Measurements from ENCODE around the gene CELA3B. TPM values are rescaled to one million over a fixed set of nuclear protein-coding genes. Genes with fewer than 3 reads are reported as not detected.
"Not testable (repeated sequence)": the region's sequence is repeated elsewhere in the genome, so short reads cannot be mapped to it uniquely, and the experiment has no call there.

CELA3B gene
- total and polyA plus RNA-seq, 5 donors from 2014 or later = not detected

GRCh38 chr1:21989672-21990393 is 13.0 kb downstream of the CELA3B start:
- H3K4me1 Mint-ChIP-seq; H3K9me3 ChIP-seq (ENCODE audit: control insufficient read depth in 2 of 2, low read length in 2 of 2); H3K9me3 Mint-ChIP-seq; ATAC-seq (ENCODE audit: low read depth in 2 of 2); H3K27ac Mint-ChIP-seq; H3K36me3 ChIP-seq (ENCODE audit: control insufficient read depth, insufficient read depth, low read length); H3K4me1 ChIP-seq (ENCODE audit: control insufficient read depth, insufficient read depth, low read length, poor library complexity, severe bottlenecking); H3K27me3 Mint-ChIP-seq; H3K27me3 ChIP-seq (ENCODE audit: control insufficient read depth, insufficient read depth, low read length); H3K27ac ChIP-seq (ENCODE audit: insufficient read depth, low read length, poor library complexity, severe bottlenecking); H3K36me3 Mint-ChIP-seq; DNase-seq; H3K4me3 ChIP-seq (ENCODE audit: low read depth, low read length); H3K4me3 Mint-ChIP-seq: not testable (repeated sequence)

DNA sequence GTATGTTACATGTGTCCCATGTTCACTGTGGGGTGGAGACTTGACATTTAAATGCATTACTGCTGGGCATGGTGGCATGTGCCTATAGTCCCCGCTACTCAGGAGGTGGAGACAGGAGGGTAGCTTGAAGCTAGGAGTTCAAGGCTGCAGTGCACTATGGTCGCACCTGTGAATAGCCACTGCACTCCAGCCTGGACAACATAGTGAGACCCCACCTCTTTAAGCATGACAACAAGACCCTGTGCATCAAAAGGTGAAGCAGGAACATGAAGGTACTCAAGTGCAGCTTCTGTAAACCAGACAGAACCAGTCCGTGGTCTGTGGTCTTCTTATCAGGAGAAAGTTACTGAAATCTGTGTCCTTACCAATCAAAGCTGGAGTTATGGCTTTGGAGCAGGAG is 15.4 kb downstream of the CELA3B start:
- H3K27me3 Mint-ChIP-seq; H3K27me3 ChIP-seq (ENCODE audit: control insufficient read depth, insufficient read depth, low read length); H3K27ac ChIP-seq (ENCODE audit: insufficient read depth, low read length, poor library complexity, severe bottlenecking); H3K4me3 Mint-ChIP-seq; H3K9me3 ChIP-seq (ENCODE audit: control insufficient read depth in 2 of 2, low read length in 2 of 2); DNase-seq; H3K9me3 Mint-ChIP-seq; H3K4me1 Mint-ChIP-seq; H3K4me1 ChIP-seq (ENCODE audit: control insufficient read depth, insufficient read depth, low read length, poor library complexity, severe bottlenecking); ATAC-seq (ENCODE audit: low read depth in 2 of 2); H3K4me3 ChIP-seq (ENCODE audit: low read depth, low read length); H3K36me3 Mint-ChIP-seq; H3K36me3 ChIP-seq (ENCODE audit: control insufficient read depth, insufficient read depth, low read length): not testable (repeated sequence)
- peak overlapping the region in 1 of 3 donors; percentile 15 for H3K27ac Mint-ChIP-seq

GRCh38 chr1:21994716-21995115 is 17.9 kb downstream of the CELA3B start:
- H3K4me1 ChIP-seq (ENCODE audit: control insufficient read depth, insufficient read depth, low read length, poor library complexity, severe bottlenecking); H3K27me3 ChIP-seq (ENCODE audit: control insufficient read depth, insufficient read depth, low read length); H3K4me1 Mint-ChIP-seq; H3K36me3 Mint-ChIP-seq; H3K4me3 Mint-ChIP-seq; H3K27ac Mint-ChIP-seq; H3K27me3 Mint-ChIP-seq; H3K27ac ChIP-seq (ENCODE audit: insufficient read depth, low read length, poor library complexity, severe bottlenecking); DNase-seq; H3K9me3 ChIP-seq (ENCODE audit: control insufficient read depth in 2 of 2, low read length in 2 of 2); ATAC-seq (ENCODE audit: low read depth in 2 of 2); H3K36me3 ChIP-seq (ENCODE audit: control insufficient read depth, insufficient read depth, low read length); H3K9me3 Mint-ChIP-seq; H3K4me3 ChIP-seq (ENCODE audit: low read depth, low read length): not testable (repeated sequence)

DNA sequence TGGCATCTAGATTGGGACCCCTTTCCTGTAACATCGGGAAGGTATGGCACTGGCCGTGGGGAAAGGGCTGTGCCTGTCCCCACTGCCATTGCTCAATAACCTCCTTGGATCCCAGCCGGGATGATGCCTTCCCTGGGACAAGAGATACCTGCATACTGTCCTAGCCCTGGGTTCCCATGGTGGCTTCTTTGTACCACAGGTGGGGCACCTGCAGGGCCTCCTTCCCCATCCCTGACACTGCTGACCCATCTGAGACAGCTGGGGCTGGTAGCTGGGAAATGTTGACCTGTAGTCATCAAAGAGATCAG is 19.8 kb downstream of the CELA3B start:
- not testable (repeated sequence) for H3K27me3 ChIP-seq (ENCODE audit: control insufficient read depth, insufficient read depth, low read length); H3K4me3 ChIP-seq (ENCODE audit: low read depth, low read length); H3K27me3 Mint-ChIP-seq; ATAC-seq (ENCODE audit: low read depth in 2 of 2); H3K36me3 ChIP-seq (ENCODE audit: control insufficient read depth, insufficient read depth, low read length); H3K9me3 ChIP-seq (ENCODE audit: control insufficient read depth in 2 of 2, low read length in 2 of 2); H3K27ac ChIP-seq (ENCODE audit: insufficient read depth, low read length, poor library complexity, severe bottlenecking); H3K9me3 Mint-ChIP-seq; DNase-seq; H3K4me1 Mint-ChIP-seq; H3K4me1 ChIP-seq (ENCODE audit: control insufficient read depth, insufficient read depth, low read length, poor library complexity, severe bottlenecking); H3K36me3 Mint-ChIP-seq; H3K27ac Mint-ChIP-seq
- peak overlapping the region in 1 of 4 donors; percentile 32 for H3K4me3 Mint-ChIP-seq

- not testable (repeated sequence) for H3K27me3 Mint-ChIP-seq; H3K9me3 ChIP-seq (ENCODE audit: control insufficient read depth in 2 of 2, low read length in 2 of 2); H3K27ac ChIP-seq (ENCODE audit: insufficient read depth, low read length, poor library complexity, severe bottlenecking); H3K4me3 Mint-ChIP-seq; DNase-seq; ATAC-seq (ENCODE audit: low read depth in 2 of 2); H3K4me1 Mint-ChIP-seq; H3K27me3 ChIP-seq (ENCODE audit: control insufficient read depth, insufficient read depth, low read length); H3K9me3 Mint-ChIP-seq; H3K4me1 ChIP-seq (ENCODE audit: control insufficient read depth, insufficient read depth, low read length, poor library complexity, severe bottlenecking); H3K36me3 ChIP-seq (ENCODE audit: control insufficient read depth, insufficient read depth, low read length); H3K36me3 Mint-ChIP-seq; H3K27ac Mint-ChIP-seq; H3K4me3 ChIP-seq (ENCODE audit: low read depth, low read length)
These were observed 21.2 kb downstream of the CELA3B start for GRCh38 chr1:21997891-21998623.

GRCh38 chr1:21998624-21999294 is 21.9 kb downstream of the CELA3B start:
- not testable (repeated sequence) for H3K9me3 Mint-ChIP-seq; H3K9me3 ChIP-seq (ENCODE audit: control insufficient read depth in 2 of 2, low read length in 2 of 2); H3K4me1 ChIP-seq (ENCODE audit: control insufficient read depth, insufficient read depth, low read length, poor library complexity, severe bottlenecking); H3K4me1 Mint-ChIP-seq; H3K36me3 Mint-ChIP-seq; H3K4me3 Mint-ChIP-seq; H3K27me3 Mint-ChIP-seq; H3K27me3 ChIP-seq (ENCODE audit: control insufficient read depth, insufficient read depth, low read length); H3K27ac ChIP-seq (ENCODE audit: insufficient read depth, low read length, poor library complexity, severe bottlenecking); H3K36me3 ChIP-seq (ENCODE audit: control insufficient read depth, insufficient read depth, low read length); H3K4me3 ChIP-seq (ENCODE audit: low read depth, low read length); ATAC-seq (ENCODE audit: low read depth in 2 of 2); DNase-seq
- H3K27ac Mint-ChIP-seq = peak overlapping the region in 1 of 3 donors; percentile 55

- H3K36me3 ChIP-seq (ENCODE audit: control insufficient read depth, insufficient read depth, low read length); H3K4me1 ChIP-seq (ENCODE audit: control insufficient read depth, insufficient read depth, low read length, poor library complexity, severe bottlenecking); H3K4me3 ChIP-seq (ENCODE audit: low read depth, low read length); H3K27ac Mint-ChIP-seq; H3K27me3 Mint-ChIP-seq; H3K9me3 Mint-ChIP-seq; DNase-seq; H3K4me3 Mint-ChIP-seq; H3K27me3 ChIP-seq (ENCODE audit: control insufficient read depth, insufficient read depth, low read length); H3K4me1 Mint-ChIP-seq; H3K27ac ChIP-seq (ENCODE audit: insufficient read depth, low read length, poor library complexity, severe bottlenecking); H3K9me3 ChIP-seq (ENCODE audit: control insufficient read depth in 2 of 2, low read length in 2 of 2); H3K36me3 Mint-ChIP-seq; ATAC-seq (ENCODE audit: low read depth in 2 of 2): not testable (repeated sequence)
These were observed 22.8 kb downstream of the CELA3B start for GRCh38 chr1:21999645-22000044.

DNA sequence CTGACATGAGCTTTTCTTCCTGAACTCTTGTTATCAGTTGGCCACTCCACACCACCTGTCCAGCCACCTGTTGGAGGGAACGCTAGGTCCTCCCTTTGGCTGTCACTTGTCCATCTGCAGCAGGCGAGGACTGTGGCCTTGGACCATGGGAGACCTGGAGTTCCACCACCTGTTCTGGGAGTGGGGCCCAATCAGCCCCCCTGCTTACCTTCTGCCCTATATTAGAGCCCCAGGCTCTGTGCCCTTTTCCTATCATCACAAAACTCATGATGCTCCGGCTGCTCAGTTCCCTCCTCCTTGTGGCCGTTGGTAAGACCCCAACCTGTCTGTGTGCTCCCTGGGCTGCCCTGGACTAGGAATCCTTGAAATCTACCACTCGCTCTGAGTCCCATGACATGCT is 24.6 kb downstream of the CELA3B start, which contains the start of gene CELA3A:
Gene CELA3A (plus strand): TSS at position 249 of the 400 bp plus-strand sequence. CDS start 18 bp downstream, at position 267.
- peak within 1 kb of the TSS in 1 of 3 donors; percentile 80 for H3K27ac Mint-ChIP-seq
- H3K36me3 Mint-ChIP-seq = no peaks in the 10 kb centered on the region
- Histone ChIP-seq H3K27me3 (ENCODE audit: control insufficient read depth, insufficient read depth, low read length) (no peaks in the 10 kb centered on the region), H3K27ac (ENCODE audit: insufficient read depth, low read length, poor library complexity, severe bottlenecking) (no peak within 1 kb of the TSS), H3K9me3 (ENCODE audit: control insufficient read depth in 2 of 2, low read length in 2 of 2) (no peaks in the 10 kb centered on the region), H3K36me3 (ENCODE audit: control insufficient read depth, insufficient read depth, low read length) (no peaks in the 10 kb centered on the region), H3K4me1 (ENCODE audit: control insufficient read depth, insufficient read depth, low read length, poor library complexity, severe bottlenecking) (no peaks in the 10 kb centered on the region), H3K4me3 (ENCODE audit: low read depth, low read length) (no peak within 1 kb of the TSS)
- no peaks in the 10 kb centered on the region for H3K9me3 Mint-ChIP-seq
- no peak within 1 kb of the TSS for H3K4me3 Mint-ChIP-seq
- ATAC-seq (ENCODE audit: low read depth in 2 of 2) (no peak), DNase-seq (no peak)
- peaks cover 13% of the 10 kb centered on the region for H3K27me3 Mint-ChIP-seq
- no peaks in the 10 kb centered on the region for H3K4me1 Mint-ChIP-seq
